HCT116 (cell line): Measurements from ENCODE around the gene GTF3C5. TPM values are rescaled to one million over a fixed set of nuclear protein-coding genes. Genes with fewer than 3 reads are reported as not detected.

Experiments
- ATAC-seq: fragments of 200-7000 bp; cut with Tn5 transposase; 2 replicates; pipeline ENCODE4 v1.9.1; 2020; ENCODE audit warnings: mild to moderate bottlenecking, moderate library complexity
- Bru-seq: library from RNA; stranded (reverse); fragments of 400-500 nt; gene quantifications from one replicate; lab custom pipeline; 2021; lab: Mats Ljungman, UMichigan
- BruChase-seq, 2 experiments: library from RNA; stranded (reverse); fragments of 400-500 nt; gene quantifications; one replicate each; lab custom pipeline; 2021; lab: Mats Ljungman, UMichigan
- BruUV-seq: library from RNA; stranded (reverse); fragments of 400-500 nt; replicated peaks from 2 replicates; lab custom pipeline; 2021; lab: Mats Ljungman, UMichigan
- CTCF ChIA-PET: fragments of 300-600 bp; sonication (Branson Sonifier 250); formaldehyde crosslinking; loops from one replicate; lab custom pipeline; 2021; ENCODE audit warnings: antibody characterized with exemption; lab: Charles Lee
- POLR2A ChIA-PET: fragments of 300-600, 350-600 bp; sonication (Branson Sonifier 250); formaldehyde crosslinking; loops from one replicate; lab custom pipeline; 2021; ENCODE audit warnings: antibody characterized with exemption; lab: Charles Lee
- RAD21 ChIA-PET, 2 experiments: fragments of 300-600 bp; sonication (Branson Sonifier 250); formaldehyde crosslinking; loops; one replicate each; lab custom pipeline; 2023; ENCODE audit warnings: low total read pairs in 2 of 2; ENCODE audit not compliant: uncharacterized antibody in 2 of 2, unreplicated experiment in 2 of 2, low non-redundant PET in 1 of 2; lab: Charles Lee
- DNase-seq: peaks from one replicate; pipeline ENCODE4 v3.0.0-alpha.2; 2010; ENCODE audit warnings: low read depth, low spot score
- H2AFZ ChIP-seq: fragments of 200-600 bp; shearing (Covaris generic), sonication (generic); 2 replicates; pipeline ENCODE4 v1.6.1; 2017; ENCODE audit warnings: low read depth, mixed run types, mixed read lengths, antibody characterized with exemption, low read length; ENCODE audit not compliant: poor library complexity, severe bottlenecking
- H3K27ac ChIP-seq: 2 replicates; pipeline ENCODE4 v1.5.1; 2012; ENCODE audit warnings: low read depth, low read length
- H3K27me3 ChIP-seq: fragments of 200-600 bp; sonication (generic); 2 replicates; pipeline ENCODE4 v1.6.1; 2016; ENCODE audit warnings: mixed run types, low read length, mixed read lengths; ENCODE audit not compliant: insufficient read depth
- H3K36me3 ChIP-seq, 2 experiments: fragments of 200-500 bp in 1 of 2; fragments of 200-600 bp in 1 of 2; sonication (Bioruptor generic) in 1 of 2; sonication (generic) in 1 of 2; 2 replicates each; pipeline versions ENCODE4 v1.5.1 to v1.6.1; 2014 to 2016; ENCODE audit warnings: low read length in 2 of 2, inconsistent platforms in 1 of 2, mixed read lengths in 1 of 2, mixed run types in 1 of 2; ENCODE audit not compliant: insufficient read depth in 2 of 2, control insufficient read depth in 1 of 2
- H3K4me1 ChIP-seq, 2 experiments: fragments of 200-600 bp in 1 of 2; sonication (generic) in 1 of 2; 2 replicates each; pipeline versions ENCODE4 v1.5.1 to v1.6.1; 2012 to 2017; ENCODE audit warnings: low read length in 2 of 2, inconsistent platforms in 1 of 2, mild to moderate bottlenecking in 1 of 2, mixed read lengths in 1 of 2, mixed run types in 1 of 2, moderate library complexity in 1 of 2; ENCODE audit not compliant: insufficient read depth in 2 of 2, control insufficient read depth in 1 of 2
- H3K4me2 ChIP-seq: fragments of 200-600 bp; sonication (generic); 2 replicates; pipeline ENCODE4 v1.6.1; 2017; ENCODE audit warnings: mixed run types, low read length, mixed read lengths
- H3K4me3 ChIP-seq, 2 experiments: fragments of 200-600 bp in 1 of 2; sonication (generic) in 1 of 2; replicated peaks in 1 of 2; 2 replicates each; pipeline ENCODE4 v1.5.1; 2011 to 2016; ENCODE audit warnings: low read length in 2 of 2, control low read depth in 1 of 2, low read depth in 1 of 2, mild to moderate bottlenecking in 1 of 2, mixed read lengths in 1 of 2, mixed run types in 1 of 2
- H3K79me2 ChIP-seq: fragments of 200-600 bp; sonication (generic); 2 replicates; pipeline ENCODE4 v1.6.1; 2017; ENCODE audit warnings: mild to moderate bottlenecking, mixed run types, low read length, moderate library complexity, mixed read lengths; ENCODE audit not compliant: insufficient read depth
- H3K9ac ChIP-seq: fragments of 200-600 bp; sonication (generic); 2 replicates; pipeline ENCODE4 v1.6.1; 2016; ENCODE audit warnings: low read length, mixed read lengths
- H3K9me2 ChIP-seq: fragments of 200-600 bp; sonication (generic), shearing (Covaris generic); 2 replicates; pipeline ENCODE4 v1.6.1; 2017; ENCODE audit warnings: mixed run types, mild to moderate bottlenecking, moderate library complexity; ENCODE audit not compliant: insufficient read depth
- H3K9me3 ChIP-seq, 2 experiments: fragments of 200-500 bp in 1 of 2; fragments of 200-600 bp in 1 of 2; sonication (Bioruptor generic) in 1 of 2; sonication (generic) in 1 of 2; 2 replicates each; pipeline ENCODE4 v1.6.1; 2014 to 2017; ENCODE audit warnings: low read length in 2 of 2, mixed read lengths in 2 of 2, inconsistent platforms in 1 of 2, low read depth in 1 of 2, mild to moderate bottlenecking in 1 of 2, mixed run types in 1 of 2, moderate library complexity in 1 of 2; ENCODE audit not compliant: control insufficient read depth in 1 of 2, insufficient read depth in 1 of 2
- H4K20me1 ChIP-seq: fragments of 200-600 bp; sonication (generic), shearing (Covaris generic); 2 replicates; pipeline ENCODE4 v1.6.1; 2017; ENCODE audit warnings: mixed run types, mild to moderate bottlenecking, moderate library complexity; ENCODE audit not compliant: insufficient read depth
- CBX3 ChIP-seq: IDR thresholded peaks from 2 replicates; pipeline ENCODE4 v1.6.1; 2012; ENCODE audit warnings: low read depth
- CEBPB ChIP-seq: IDR thresholded peaks from 2 replicates; pipeline ENCODE4 v1.6.1; 2012; ENCODE audit warnings: low read depth
- ELF1 ChIP-seq: IDR thresholded peaks from 2 replicates; pipeline ENCODE4 v1.6.1; 2012; ENCODE audit warnings: low read depth, borderline replicate concordance
- EZH2 ChIP-seq: fragments of 200-600 bp; sonication (generic); IDR thresholded peaks from 2 replicates; pipeline ENCODE4 v1.6.1; 2017; ENCODE audit warnings: antibody characterized with exemption, mixed run types
- POLR2A ChIP-seq: IDR thresholded peaks from 2 replicates; pipeline ENCODE4 v1.7.0; 2011; ENCODE audit warnings: borderline replicate concordance; ENCODE audit not compliant: insufficient read depth, insufficient read length; ENCODE audit errors: extremely low read depth
- POLR2AphosphoS5 ChIP-seq: IDR thresholded peaks from 2 replicates; pipeline ENCODE4 v1.6.1; 2011; ENCODE audit warnings: mild to moderate bottlenecking, low read depth, low read length, moderate library complexity
- RAD21 ChIP-seq: IDR thresholded peaks from 2 replicates; pipeline ENCODE4 v1.6.1; 2012; ENCODE audit warnings: low read depth, mild to moderate bottlenecking
- SIN3A ChIP-seq: IDR thresholded peaks from 2 replicates; pipeline ENCODE4 v1.6.1; 2012; ENCODE audit warnings: low read depth
- SP1 ChIP-seq: IDR thresholded peaks from 2 replicates; pipeline ENCODE4 v1.6.1; 2012; ENCODE audit warnings: low read depth
- TCF7L2 ChIP-seq: IDR thresholded peaks from 2 replicates; pipeline ENCODE4 v1.7.0; 2011; ENCODE audit warnings: borderline replicate concordance, inconsistent platforms; ENCODE audit not compliant: insufficient read depth, insufficient read length; ENCODE audit errors: extremely low read depth
- YY1 ChIP-seq: IDR thresholded peaks from 2 replicates; pipeline ENCODE4 v1.6.1; 2011; ENCODE audit warnings: low read length, low read depth, moderate library complexity, mild to moderate bottlenecking; ENCODE audit not compliant: insufficient replicate concordance; ENCODE audit errors: extremely low read depth
- ZFX ChIP-seq: fragments of 450-650 bp; IDR thresholded peaks from 2 replicates; pipeline ENCODE4 v1.6.1; 2017
- intact Hi-C: fragments of 100-400 bp; cut with micrococcal nuclease; formaldehyde crosslinking; loops from 2 replicates; pipeline ENCODE4 v1.10.0; 2022
- long read RNA-seq: library from polyadenylated mRNA; unstranded; transcript quantifications from one replicate; pipeline ENCODE4 v2.0.0, GENCODE V29; 2021; ENCODE audit not compliant: unreplicated experiment
- polyA plus RNA-seq: library from polyadenylated mRNA; unstranded; fragments of >200 nt; gene quantifications from 2 replicates; pipeline ENCODE4 v1.2.1, GENCODE V29; 2012; ENCODE audit warnings: missing spikeins
- total RNA-seq: library from RNA; stranded (reverse); gene quantifications from one replicate; pipeline ENCODE4 v1.2.1, GENCODE V29; 2021; ENCODE audit not compliant: unreplicated experiment
- TF ChIP-seq, protein P1 (sequence below): IDR thresholded peaks from 2 replicates; pipeline ENCODE4 v1.6.1; 2012
- TF ChIP-seq, protein P2 (sequence below): IDR thresholded peaks from 2 replicates; pipeline ENCODE4 v1.6.1; 2011; ENCODE audit warnings: mild to moderate bottlenecking, low read length, moderate library complexity; ENCODE audit not compliant: insufficient replicate concordance; ENCODE audit errors: extremely low read depth
- TF ChIP-seq, protein P3 (sequence below): IDR thresholded peaks from 2 replicates; pipeline ENCODE4 v1.6.1; 2012

Gene GTF3C5, protein sequence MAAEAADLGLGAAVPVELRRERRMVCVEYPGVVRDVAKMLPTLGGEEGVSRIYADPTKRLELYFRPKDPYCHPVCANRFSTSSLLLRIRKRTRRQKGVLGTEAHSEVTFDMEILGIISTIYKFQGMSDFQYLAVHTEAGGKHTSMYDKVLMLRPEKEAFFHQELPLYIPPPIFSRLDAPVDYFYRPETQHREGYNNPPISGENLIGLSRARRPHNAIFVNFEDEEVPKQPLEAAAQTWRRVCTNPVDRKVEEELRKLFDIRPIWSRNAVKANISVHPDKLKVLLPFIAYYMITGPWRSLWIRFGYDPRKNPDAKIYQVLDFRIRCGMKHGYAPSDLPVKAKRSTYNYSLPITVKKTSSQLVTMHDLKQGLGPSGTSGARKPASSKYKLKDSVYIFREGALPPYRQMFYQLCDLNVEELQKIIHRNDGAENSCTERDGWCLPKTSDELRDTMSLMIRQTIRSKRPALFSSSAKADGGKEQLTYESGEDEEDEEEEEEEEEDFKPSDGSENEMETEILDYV
- 95.1 TPM for total RNA-seq
- polyA plus RNA-seq, result 96.4 and 101 TPM in 2 replicates
- percentile 83 among the genes with signal in this experiment for Bru-seq, nascent RNA
- percentile 80 among the genes with signal in this experiment for BruChase-seq, experiment 1, labeled RNA remaining after a 6-hour chase
- BruChase-seq, experiment 2, labeled RNA remaining after a 2-hour chase, result percentile 78 among the genes with signal in this experiment
- long read RNA-seq, transcript GTF3C5-204 (12 exons, 2,110 nt), result minor isoform, 11 of 116 reads
- long read RNA-seq, transcript GTF3C5-202 (11 exons, 2,406 nt), result major isoform, 22 of 116 reads
- long read RNA-seq, partial matches to known transcripts, result 57 of 116 reads
- long read RNA-seq, other reads (novel, unspliced or antisense), result 22 of 116 reads

DNA sequence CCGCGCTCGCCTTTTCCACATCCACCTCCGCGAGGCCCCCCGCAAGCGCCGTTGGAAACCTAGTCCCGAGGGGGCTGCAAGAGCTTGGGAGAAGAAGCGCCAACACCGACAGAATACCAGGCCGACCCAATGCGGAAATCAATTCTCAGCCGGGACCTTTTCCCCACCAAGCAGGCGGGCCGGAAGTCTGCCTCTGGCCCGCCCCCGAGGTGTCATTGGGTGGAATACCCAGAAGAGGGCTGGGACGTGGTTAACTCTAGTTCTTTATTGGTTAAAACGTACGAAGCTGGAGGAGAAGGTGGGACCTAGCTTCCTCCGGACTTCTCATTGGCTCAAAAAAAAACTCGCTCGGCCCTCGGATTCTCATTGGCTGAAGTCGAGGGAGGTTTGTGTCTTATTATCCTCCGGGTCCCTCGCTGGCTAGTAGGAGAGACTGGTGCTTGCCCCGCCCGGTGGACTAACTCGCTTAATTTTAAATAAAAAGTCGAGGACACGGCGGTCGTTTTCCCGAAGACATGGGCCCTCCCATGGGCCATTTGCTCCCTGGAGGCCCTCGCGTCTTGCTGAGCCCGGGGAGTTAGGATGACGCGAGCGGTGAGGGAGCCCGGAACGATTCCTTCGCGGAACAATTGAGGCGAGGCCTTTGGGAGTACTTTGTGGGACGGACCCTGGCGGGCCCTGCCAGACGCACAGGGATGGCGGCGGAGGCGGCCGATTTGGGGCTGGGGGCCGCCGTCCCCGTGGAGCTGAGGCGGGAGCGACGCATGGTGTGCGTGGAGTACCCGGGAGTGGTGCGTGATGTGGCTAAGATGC lies at the start of gene GTF3C5:
Gene GTF3C5 (plus strand): TSS at position 681 of the 813 bp plus-strand sequence. CDS start 15 bp downstream, at position 696.
- POLR2A ChIA-PET, result interaction anchor here (0.6 to 1.7 kb wide), 12 partner anchors 9 to 317 kb away, joined by 3 to 19 read pairs (median 3); partner anchors contain the start of genes MED22, RPL7A and TSC1
- H3K9ac ChIP-seq, result peak within 1 kb of the TSS; percentile 79
- no peaks in the 10 kb centered on the region for H4K20me1 ChIP-seq
- peaks cover 3 to 17% of the 10 kb centered on the region in 2 experiments; a peak in 3 of 4 replicates for H3K4me1 ChIP-seq
- TSS peak; percentile 61 for BruUV-seq
- H3K4me3 ChIP-seq, result peak within 1 kb of the TSS; percentile 78 to 98
- no peak within 1 kb of the TSS for H2AFZ ChIP-seq
- RAD21 ChIA-PET, result no interaction called here
- intact Hi-C loops, result no loop called here
- TF ChIP-seq TCF7L2, result peak; percentile 39
- TF ChIP-seq, protein P1, sequence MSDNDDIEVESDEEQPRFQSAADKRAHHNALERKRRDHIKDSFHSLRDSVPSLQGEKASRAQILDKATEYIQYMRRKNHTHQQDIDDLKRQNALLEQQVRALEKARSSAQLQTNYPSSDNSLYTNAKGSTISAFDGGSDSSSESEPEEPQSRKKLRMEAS, result peak; percentile 56; the same call in 1 of the 2 replicates
- peak; percentile 31; the same call in 1 of the 2 replicates for TF ChIP-seq ZFX
- peak; percentile 77; the same call in 1 of the 2 replicates for TF ChIP-seq ELF1
- TF ChIP-seq, protein P2, sequence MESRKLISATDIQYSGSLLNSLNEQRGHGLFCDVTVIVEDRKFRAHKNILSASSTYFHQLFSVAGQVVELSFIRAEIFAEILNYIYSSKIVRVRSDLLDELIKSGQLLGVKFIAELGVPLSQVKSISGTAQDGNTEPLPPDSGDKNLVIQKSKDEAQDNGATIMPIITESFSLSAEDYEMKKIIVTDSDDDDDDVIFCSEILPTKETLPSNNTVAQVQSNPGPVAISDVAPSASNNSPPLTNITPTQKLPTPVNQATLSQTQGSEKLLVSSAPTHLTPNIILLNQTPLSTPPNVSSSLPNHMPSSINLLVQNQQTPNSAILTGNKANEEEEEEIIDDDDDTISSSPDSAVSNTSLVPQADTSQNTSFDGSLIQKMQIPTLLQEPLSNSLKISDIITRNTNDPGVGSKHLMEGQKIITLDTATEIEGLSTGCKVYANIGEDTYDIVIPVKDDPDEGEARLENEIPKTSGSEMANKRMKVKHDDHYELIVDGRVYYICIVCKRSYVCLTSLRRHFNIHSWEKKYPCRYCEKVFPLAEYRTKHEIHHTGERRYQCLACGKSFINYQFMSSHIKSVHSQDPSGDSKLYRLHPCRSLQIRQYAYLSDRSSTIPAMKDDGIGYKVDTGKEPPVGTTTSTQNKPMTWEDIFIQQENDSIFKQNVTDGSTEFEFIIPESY, result peak; percentile 12
- TF ChIP-seq EZH2, result no peak
- no peak for TF ChIP-seq CEBPB
- TF ChIP-seq POLR2AphosphoS5, result peak; percentile 91
- 0 out of 2 replicates have a peak, but pooled peaks have one; percentile 52 for TF ChIP-seq CBX3
- peak; percentile 77 for TF ChIP-seq SIN3A
- TF ChIP-seq POLR2A, result peak; percentile 44
- TF ChIP-seq RAD21, result no peak
- peak; percentile 91 for TF ChIP-seq YY1
- TF ChIP-seq, protein P3, sequence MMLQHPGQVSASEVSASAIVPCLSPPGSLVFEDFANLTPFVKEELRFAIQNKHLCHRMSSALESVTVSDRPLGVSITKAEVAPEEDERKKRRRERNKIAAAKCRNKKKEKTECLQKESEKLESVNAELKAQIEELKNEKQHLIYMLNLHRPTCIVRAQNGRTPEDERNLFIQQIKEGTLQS, result no peak
- TF ChIP-seq SP1, result peak; percentile 73
- TF ChIP-seq, all 23 proteins: peak for 11
- Histone ChIP-seq H3K9me2 (no peaks in the 10 kb centered on the region), H3K27ac (peak within 1 kb of the TSS; percentile 82), H3K79me2 (peaks cover 51% of the 10 kb centered on the region), H3K27me3 (no peaks in the 10 kb centered on the region), H3K9me3 (no peaks in the 10 kb centered on the region), H3K36me3 (peaks cover 4 to 12% of the 10 kb centered on the region in 2 experiments; a peak in 1 of 4 replicates), H3K4me2 (peak within 1 kb of the TSS; percentile 85)
- CTCF ChIA-PET, result interaction anchor here (0.8 to 1.8 kb wide), 5 partner anchors 9 to 208 kb away, joined by 3 to 47 read pairs (median 6); no protein-coding TSS in a partner anchor
- DNase-seq, result peak; percentile 99
- ATAC-seq, result peak; percentile 96
